T-helper 1 cell treated with Interleukin-12 subunit alpha and Interleukin-12 subunit beta and Interleukin-4 antibody, amounts not matched to agents 30 ng/mL and 1 ng/mL, for 36 hours (primary cell): ENCODE data around the gene ENO4. TPM values are rescaled to one million over a fixed set of nuclear protein-coding genes. Genes with fewer than 3 reads are reported as not detected.

Experiments
- intact Hi-C: fragments of 100-400 bp; cut with micrococcal nuclease; formaldehyde crosslinking; loops from one replicate; pipeline ENCODE4 v1.15.1; 2024
- total RNA-seq: library from RNA; stranded (reverse); gene quantifications from 2 replicates; pipeline ENCODE4 v1.2.3, GENCODE V29; 2022

The ENO4 gene, protein sequence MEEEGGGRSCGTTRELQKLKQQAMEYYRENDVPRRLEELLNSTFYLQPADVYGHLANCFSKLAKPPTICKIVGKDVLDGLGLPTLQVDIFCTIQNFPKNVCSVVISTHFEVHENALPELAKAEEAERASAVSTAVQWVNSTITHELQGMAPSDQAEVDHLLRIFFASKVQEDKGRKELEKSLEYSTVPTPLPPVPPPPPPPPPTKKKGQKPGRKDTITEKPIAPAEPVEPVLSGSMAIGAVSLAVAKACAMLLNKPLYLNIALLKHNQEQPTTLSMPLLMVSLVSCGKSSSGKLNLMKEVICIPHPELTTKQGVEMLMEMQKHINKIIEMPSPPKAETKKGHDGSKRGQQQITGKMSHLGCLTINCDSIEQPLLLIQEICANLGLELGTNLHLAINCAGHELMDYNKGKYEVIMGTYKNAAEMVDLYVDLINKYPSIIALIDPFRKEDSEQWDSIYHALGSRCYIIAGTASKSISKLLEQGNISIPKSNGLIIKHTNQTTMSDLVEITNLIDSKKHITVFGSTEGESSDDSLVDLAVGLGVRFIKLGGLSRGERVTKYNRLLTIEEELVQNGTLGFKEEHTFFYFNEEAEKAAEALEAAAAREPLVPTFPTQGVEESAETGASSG
- total RNA-seq, result not detected in 2 replicates

DNA sequence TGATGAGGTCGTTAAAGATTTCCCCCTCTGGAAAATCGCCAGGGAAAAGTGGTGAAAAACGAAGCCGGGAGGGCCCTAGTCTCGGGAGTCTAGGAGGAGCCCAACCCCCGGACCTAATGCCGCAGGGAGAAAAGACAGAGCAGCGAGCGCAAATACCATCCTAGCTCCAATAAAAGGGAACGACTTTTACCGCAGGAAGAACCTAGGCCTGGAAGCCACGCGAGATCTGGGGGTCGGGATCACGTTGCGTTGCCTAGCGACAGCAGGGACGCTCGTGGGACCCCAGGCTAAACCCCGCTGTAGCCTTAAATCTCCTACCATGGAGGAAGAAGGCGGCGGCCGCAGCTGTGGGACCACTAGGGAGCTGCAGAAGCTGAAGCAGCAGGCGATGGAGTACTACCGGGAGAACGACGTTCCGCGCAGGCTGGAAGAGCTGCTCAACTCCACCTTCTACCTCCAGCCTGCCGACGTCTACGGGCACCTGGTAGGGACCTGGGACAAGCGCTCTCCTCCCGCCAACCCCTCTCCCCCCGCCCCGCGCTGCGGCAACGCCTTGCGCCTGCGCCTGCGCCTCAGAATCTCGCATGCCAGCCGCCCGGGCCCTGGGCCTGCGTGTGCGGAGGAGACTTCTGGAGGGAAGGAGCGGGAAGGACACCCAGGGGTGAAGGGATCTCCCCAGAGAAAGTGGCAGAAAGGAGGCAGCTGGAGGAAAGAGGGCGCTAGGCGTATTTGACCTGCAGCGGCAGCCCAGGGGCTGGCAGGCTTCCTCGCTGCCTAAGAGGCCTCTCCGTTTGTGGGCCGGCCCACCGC is at the start of gene ENO4:
Gene ENO4 (plus strand): TSS at position 252 of the 810 bp plus-strand sequence. CDS start 68 bp downstream, at position 320.
- intact Hi-C loops, result loop anchor here (5.0 kb wide), 1 partner anchor 323 kb away; no protein-coding TSS in a partner anchor

DNA sequence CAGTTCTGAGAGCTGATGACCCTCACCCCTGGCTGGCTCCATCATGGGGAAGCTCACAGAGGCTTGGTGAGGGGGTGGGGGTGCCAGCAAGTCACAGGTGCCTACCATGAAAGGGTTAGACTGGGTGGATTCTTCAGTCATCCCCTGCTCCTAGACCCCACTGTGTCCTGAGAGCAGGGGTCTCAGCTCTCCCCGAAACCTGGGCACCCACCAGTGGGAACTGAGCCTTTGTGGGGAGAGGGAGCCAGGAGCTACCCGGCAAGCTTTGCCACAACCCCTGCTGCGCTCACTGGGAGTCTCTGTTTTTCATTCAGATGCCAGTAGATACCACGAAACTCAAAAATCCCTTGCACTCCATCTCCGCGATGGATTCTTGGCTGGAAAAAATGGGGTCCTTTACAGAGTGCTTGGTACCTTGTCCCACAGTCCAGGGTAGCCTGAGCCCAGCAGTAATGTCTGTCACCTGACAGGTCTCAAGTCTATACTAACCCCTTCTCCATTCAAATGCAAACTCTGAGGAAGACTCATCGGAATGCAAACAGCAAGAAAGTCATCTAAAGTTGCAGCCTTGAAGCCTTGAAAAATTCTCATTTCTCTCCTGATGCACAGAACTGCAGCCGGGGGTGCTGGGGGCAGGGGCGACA is 48.9 kb upstream of the ENO4 start:
- intact Hi-C loops, result no loop called here

DNA sequence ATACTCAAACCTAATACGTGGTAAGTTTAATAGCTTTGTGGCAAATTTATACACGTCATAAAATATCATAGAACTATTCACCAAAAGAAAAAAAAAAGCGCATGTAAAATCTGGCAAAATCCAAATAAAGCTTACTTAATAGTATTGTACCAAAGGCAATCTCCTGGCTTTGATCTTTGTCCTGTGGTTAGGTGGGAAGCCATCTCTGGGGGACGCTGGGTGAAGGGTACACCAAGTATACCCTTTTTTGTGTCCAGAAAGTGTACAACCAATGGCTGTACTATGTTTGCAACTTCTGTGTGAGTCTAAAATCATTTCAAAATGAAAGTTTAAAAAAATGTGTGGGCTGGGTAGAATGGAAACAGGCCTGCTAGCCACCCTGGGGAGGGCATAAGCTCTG is 47.6 kb upstream of the ENO4 start:
- intact Hi-C loops, result no loop called here

DNA sequence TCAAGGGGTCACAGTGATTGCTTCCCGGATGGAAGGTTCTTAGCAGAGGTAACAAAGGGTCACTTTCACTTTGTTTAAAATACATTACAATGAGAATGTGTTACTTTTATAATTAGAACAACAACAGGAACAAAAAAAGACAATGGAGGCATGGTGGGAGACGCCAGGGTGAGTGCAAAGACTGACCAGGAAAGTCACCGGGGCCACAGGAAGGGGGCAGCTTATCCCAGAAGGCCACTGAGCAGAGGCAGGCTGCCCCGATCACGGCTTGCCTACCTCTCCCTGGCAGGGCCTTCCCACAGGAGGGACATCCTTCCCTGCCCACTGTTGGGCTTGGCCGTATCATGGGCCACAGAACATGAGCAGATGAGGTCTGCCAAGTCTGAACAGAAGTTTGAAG is 46.8 kb upstream of the ENO4 start:
- intact Hi-C loops, result no loop called here

DNA sequence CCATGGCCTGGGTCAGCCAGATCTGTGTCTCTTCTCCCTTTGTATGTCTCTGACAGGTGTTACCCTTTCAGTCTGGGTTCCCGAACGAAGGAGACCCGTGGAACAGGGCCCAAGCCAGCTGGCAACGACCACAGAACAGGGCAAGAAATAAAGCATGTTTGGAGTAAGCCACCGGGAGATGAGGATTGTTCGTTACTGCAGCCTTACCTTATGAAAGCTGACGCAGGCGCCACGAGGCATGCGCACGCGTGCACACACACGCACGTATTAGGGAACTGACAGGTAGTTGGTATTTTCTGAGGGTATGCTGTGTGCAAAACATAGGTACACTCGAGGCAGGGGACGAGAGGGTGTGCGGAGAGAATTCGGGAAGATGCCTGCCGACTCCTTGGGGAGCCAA is 46.4 kb upstream of the ENO4 start:
- intact Hi-C loops, result no loop called here

DNA sequence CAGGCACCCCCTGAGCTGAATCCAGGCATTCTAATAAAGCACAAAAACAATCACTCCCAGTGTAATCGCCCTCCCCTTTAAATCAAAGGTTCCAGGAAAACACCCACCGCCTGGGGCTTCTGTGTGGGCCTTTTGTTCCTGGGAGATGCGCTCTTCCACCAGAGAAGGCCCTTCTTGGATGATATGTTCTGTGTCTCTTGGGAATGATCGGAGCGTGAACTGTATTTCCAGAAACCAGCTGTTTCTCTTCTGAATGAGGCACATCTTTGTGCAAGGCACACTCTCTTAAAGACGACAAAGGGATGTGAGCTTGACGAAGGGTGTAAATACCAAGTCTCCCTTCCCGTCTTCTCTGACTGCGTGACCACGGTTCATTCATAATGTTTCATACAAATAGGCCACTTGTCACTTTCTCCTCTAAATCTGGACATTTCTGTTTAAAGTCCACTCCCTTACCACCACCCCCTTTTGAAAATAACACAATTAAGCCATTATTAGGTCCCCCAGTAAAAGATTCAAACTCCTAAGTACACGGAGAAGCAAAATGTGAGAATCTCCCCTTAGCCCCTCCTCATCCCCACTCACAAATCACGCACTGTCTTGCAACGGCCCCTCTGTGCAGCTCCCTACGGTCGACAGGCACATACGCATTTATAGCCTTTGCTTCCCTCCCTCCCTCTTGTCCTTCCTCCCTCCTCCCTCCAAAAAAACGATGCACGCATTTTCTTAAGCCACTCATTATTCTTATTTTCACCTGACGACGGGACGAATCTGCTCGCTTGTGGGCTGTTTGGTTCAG is 45.6 kb upstream of the ENO4 start:
- intact Hi-C loops, result no loop called here

DNA sequence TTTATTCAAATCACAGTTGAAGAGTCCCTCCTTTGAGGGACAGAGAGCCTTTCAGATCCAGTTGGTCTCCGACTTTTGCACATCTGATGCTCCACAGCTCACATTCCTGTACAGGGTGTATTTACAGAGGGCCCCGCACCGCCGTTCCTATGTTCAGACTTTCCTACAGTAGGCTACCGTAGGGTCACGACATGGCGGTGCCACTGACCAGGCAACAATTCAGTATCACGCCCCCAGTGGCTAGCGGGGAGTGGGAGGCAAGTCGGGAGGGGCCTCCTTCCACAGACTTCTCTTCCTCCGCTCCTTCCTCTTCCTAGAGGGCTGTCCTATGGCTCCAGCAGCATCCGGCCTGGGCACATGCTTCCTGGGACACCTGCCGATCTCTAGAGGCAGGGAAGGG is 40.6 kb upstream of the ENO4 start:
- intact Hi-C loops, result no loop called here

DNA sequence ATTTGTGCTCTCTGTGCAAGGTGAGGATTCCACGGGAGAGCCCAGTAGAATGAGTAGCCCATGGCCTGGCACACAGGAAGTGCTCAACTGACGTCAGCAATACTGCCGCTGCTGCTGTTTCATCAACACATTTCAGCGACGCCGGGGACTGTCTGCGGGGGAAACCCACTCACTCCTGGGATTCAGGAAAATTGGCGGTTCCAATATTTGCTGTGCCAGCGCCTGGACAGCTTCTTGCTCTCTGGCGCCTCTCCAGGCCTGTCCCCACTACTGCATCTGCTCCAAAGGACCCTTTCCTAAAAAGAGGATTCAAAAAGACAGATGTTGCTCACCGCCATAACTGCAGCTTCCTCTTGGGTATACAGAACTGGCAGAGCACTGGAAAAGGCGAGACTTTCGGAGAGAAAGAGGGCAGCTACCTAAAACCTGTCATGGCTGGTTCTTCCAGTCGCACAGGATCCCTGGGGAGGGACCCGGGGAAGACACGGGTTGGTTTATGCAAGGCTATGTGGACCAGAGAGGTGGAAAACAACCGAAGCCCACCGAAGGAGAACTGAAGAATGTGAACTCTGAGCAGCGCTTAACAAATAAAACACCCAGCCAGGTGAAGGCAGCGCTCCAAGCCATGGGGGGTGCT is 39.7 kb upstream of the ENO4 start:
- intact Hi-C loops, result no loop called here

DNA sequence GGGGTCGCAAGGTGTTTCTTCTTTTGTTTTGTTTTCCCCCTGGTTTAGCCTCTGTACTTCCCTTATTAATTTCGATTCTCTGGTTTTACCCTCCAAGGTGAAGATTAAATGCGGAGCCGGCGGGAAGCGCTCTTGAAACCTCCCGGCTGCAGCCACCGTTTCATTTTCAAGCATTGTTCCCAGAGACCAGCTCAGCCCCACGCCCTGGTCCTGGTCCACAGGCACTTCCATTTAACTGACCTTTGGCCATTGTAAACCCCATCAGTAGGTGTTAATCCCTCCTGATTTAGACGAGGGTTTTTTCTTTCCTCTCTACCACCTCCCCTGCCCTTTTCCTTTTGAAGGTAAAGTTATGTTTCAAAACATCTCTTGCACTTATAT is 39.2 kb upstream of the ENO4 start:
- intact Hi-C loops, result no loop called here

DNA sequence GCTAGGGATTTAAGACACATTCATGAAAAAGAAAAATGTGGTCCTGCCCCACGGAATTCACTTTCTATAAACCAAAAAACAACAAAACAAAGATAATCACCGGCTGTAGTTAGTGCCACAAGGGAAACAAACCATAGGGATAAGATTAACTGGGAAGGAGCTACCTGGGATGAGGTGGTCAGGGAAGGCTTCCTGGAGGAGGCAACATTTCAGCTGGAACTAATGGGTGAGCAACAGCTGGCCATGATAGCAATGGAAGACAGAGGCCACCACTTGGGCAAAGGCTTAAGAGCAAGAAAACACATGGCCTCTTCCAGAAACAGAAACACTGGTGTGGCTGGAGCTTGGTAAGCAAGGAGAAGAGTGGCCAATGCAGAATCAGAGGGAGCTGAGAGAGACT is 38.4 kb upstream of the ENO4 start:
- intact Hi-C loops, result no loop called here

DNA sequence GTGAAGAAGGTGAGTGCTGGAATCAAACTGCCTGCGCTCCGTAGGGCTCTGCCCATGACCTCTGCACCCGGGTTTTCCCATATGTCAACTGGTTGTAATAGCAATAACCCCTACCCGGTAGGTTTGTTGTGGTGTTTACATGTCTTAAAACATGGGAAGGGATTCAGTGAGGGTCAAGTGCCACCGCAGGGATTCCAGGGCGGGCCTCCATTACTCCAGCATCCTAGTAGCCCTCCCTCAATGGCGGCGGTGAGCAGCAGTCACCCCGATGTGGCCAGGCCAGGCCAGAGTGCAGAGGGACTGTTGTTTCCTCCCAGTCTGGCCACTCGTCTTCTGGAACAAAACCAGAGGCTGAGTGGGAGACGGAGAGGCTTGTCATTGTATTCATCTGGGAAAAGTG is 37.6 kb upstream of the ENO4 start:
- intact Hi-C loops, result no loop called here

DNA sequence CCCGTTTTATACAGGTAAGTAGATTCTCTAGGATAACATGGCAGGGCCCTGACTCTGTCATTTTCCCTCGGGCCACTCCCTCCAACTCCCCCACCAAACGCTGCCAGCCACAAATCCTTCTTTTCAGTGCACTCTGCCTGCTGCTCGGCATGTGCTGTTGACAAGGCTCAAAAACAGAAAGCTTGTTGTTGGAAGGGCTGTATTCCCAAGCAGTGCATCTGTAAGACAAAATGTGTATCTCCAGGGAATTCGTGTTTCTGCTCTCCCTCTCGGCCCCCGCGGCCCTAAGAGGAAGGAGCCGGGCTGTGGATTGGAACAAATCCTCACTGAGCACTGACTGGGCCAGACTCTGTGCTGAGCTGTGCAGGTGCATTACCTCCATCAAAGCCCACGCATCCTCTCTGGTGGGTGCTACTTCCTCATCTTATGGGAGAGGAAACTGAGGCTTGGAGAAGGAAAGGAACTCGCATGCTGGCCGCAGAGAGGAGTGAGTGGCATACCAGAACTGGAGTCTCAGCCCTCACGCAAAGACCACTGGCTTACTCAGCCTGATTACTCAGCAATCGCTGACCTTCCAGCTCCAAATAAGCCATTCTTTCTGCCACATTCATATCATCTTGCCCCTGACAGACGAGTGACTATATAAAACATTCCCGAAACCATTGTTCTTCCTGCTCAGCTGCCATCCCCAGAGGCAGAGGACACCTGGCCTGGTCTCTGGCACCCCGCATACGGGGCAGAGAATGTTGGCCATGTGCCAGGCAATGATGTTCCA is 33.5 kb upstream of the ENO4 start:
- intact Hi-C loops, result no loop called here

DNA sequence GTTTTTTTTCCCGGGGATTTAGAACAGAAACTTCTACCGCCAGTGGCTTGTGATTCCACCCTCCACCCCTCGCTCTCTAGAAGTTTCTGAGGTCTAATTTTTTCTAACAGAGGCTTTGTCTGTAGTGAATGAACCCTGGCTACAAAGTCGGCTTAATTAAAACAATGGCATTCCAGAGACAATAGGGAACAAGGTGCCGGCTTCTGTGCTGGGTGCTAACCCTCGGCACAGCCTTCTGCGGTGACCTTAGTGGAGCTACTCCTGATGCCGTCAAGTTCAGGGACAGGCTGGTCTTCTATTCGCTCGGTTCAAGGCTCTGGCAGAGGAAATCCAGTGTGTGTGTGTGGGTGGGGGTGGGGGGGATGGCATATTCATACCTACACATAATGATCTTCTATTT is 32.1 kb upstream of the ENO4 start:
- intact Hi-C loops, result no loop called here

DNA sequence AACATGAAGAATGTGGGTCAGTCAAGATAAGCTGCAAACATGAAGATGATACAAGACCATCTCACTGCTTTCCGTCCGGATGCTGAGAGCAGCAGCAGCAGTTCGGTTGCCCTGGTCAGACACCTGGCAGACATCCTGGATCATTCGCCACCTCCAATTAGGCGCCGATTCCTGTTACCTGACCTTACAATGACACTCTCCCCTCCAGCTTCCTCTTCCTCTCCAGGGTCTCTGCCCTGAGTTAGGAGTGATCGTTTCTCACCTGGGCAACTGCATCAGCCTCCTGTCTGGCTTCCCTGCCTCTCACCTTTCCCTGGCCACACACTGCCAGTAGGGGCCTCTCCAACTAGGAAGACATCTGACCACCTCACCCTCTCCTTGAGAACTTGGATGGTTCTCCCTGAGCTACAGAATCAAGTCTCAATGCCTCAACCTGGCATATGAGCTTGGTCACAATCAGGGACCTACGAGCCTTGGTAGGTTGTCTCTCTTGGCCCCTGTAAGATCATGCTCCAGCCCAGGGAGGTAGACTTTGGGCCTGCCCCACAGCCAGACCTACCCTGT is 31.4 kb upstream of the ENO4 start:
- intact Hi-C loops, result no loop called here

DNA sequence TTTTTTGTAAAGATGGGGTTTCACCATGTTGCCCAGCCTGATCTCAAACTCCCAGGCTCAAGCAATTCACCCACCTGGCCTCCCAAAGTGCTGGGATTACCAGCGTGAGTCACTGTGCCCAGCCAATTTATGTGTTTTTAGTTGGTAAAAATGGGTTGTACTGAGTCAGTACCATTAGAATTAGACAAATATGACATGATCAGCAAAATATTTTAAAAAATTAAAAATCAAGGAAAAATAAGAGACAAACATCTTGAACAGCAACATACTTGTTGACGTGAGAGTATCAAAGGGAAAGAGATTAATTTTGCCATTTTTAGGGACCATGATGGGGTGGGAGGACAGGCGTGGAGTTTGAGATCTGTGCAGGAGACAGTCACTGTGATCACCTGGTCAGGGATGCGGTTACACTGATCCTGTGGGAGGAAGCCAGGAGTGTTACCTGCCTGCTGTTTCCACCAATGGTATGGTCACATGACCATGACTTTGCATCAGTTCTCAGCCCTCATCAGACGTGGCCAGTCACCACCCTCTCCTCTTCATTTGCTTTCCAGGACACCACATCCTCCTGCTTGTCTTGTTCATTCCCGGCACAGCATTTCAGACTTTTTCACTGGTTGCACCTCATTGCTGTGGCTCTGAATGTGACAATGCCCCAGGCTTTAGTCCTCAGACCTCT is 29.2 kb upstream of the ENO4 start:
- intact Hi-C loops, result no loop called here

DNA sequence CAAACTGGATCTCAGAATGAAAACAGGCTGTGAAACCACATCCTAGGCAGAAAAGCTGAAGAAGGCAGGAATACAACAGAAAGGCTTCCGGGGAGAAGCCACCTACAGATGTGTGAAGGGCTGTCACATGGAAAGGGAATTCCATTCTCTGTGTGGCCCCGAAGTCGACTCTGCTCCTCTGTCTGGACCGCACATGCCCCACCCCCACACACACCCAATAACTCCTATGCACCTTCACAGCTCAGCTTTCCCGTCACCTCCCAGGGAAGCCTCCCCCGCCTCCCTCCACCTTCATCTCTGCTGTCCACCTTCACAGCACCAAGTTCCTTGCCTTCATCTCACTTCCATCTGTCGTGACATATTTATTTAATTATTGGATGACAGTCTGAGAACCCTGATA is 23.4 kb upstream of the ENO4 start:
- intact Hi-C loops, result no loop called here

DNA sequence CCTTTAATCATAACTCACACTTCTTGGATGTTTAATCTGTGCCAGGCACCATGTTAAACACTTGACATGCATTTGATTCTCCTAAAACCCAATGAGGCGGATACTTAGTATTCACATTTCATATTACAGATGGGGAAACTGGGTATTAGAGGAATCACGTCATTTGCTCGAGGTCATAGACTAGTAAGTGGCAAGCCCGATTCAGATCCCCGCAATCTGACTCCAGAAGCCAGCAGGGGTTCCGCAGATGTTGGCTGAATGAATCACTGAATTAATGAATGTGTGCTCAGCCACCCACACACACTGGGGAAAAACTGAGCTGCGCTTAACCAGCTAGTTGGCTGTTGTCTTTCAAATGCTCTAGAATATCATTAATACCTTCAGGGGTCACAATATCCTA is 22.5 kb upstream of the ENO4 start:
- intact Hi-C loops, result no loop called here

DNA sequence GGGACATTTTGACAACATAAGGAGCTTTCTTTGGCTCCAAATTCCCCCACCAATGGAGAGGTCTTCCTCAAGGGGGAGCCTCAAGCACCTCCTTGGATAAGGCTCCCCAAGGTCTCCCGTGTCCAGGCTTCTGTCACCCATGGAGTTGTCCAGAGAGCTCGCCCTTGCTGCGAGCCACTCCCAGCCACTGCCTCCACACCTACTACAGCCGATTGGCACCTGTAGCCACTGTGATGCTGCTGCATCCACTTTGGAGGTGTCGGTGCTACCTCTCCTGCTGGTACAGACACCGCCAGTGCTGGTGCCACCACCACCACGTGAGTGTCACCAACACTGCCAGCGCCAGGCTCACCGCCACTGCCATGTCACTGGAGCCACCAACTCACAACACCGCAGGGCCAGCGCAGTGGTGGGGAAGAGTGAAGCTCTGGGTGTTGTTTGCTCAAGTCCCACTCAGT is 22.1 kb upstream of the ENO4 start:
- intact Hi-C loops, result no loop called here

DNA sequence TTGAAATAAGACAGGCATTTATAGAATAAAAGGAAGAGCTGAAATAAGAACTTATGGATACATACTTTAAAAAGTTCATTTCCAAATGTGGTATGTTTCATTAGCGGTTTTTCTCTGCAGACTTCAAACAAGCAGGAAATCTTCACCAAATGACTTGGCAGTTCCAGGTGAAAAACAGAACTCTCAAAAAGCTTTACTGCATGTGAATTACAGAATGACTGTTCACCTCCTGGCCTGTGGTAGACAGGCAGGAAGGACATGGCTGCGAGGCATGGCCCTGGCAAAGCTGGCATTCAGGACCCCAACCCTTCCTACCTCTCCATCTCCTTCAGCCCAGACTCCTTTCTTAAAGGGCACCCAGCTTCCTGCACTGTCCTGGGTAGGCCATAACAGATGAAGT is 21.2 kb upstream of the ENO4 start:
- intact Hi-C loops, result no loop called here
